Tibial nerve (tissue), 3 donors: Measurements from ENCODE around the gene FBN2.

Experiments
- CTCF ChIP-seq, 5 experiments: fragments of 200-600 bp in 3 of 5; fragments of 450-650 bp in 2 of 5; sonication (generic) in 3 of 5; IDR thresholded peaks; one replicate each; pipeline ENCODE4 v1.5.1; 2016 to 2019; ENCODE audit warnings: antibody characterized with exemption in 5 of 5, mild to moderate bottlenecking in 3 of 5, moderate library complexity in 2 of 5
- POLR2A ChIP-seq, 2 donors: fragments of 450-650 bp; IDR thresholded peaks; one replicate each; pipeline ENCODE4 v1.6.1; 2017; ENCODE audit warnings: antibody characterized with exemption in 2 of 2, mild to moderate bottlenecking in 2 of 2, moderate library complexity in 2 of 2

GRCh38 chr5:128284236-128284635, 253.8 kb downstream of the FBN2 start:
- no peak for TF ChIP-seq CTCF (IDR thresholded peaks at IDR 0.05)
- TF ChIP-seq POLR2A (IDR thresholded peaks at IDR 0.05): no peak
